RPMI7951 (cell line): Measurements from ENCODE around the gene COL9A3. TPM values are rescaled to one million over a fixed set of nuclear protein-coding genes. Genes with fewer than 3 reads are reported as not detected.

Experiments used
- DNase-seq: peaks from one replicate; pipeline ENCODE4 v3.0.0-alpha.2; 2012; ENCODE audit warnings: low read depth
- total RNA-seq: library from RNA; depleted of rRNA; stranded (reverse); fragments of >200 nt; shearing (Covaris generic); gene quantifications from 2 replicates; pipeline ENCODE4 v1.2.3, GENCODE V29; 2014

Gene COL9A3
- total RNA-seq, 1 experiment from 2014 or later: 5.9 TPM

- DNase-seq: no peak
These were observed 38.0 kb upstream of the COL9A3 start for GRCh38 chr20:62778601-62779416.

GRCh38 chr20:62779417-62779685 is 37.5 kb upstream of the COL9A3 start:
- no peak for DNase-seq

- DNase-seq: no peak
These were observed 36.6 kb upstream of the COL9A3 start for GRCh38 chr20:62780204-62780603.

GRCh38 chr20:62780696-62781095 is 36.2 kb upstream of the COL9A3 start:
- DNase-seq: no peak

- no peak for DNase-seq
These were observed 34.5 kb upstream of the COL9A3 start for GRCh38 chr20:62782149-62782892.

- DNase-seq: no peak
These were observed 34.0 kb upstream of the COL9A3 start for GRCh38 chr20:62782893-62783278.

GRCh38 chr20:62784497-62784896 is 32.4 kb upstream of the COL9A3 start:
- no peak for DNase-seq

- no peak for DNase-seq
These were observed 31.5 kb upstream of the COL9A3 start for GRCh38 chr20:62785393-62785792.

GRCh38 chr20:62786157-62786556 is 30.7 kb upstream of the COL9A3 start:
- DNase-seq: no peak

- no peak for DNase-seq
These were observed 29.5 kb upstream of the COL9A3 start for GRCh38 chr20:62787321-62787720.

GRCh38 chr20:62787866-62788265 is 29.0 kb upstream of the COL9A3 start:
- no peak for DNase-seq

- DNase-seq: no peak
These were observed 28.2 kb upstream of the COL9A3 start for GRCh38 chr20:62788607-62789006.

- DNase-seq: no peak
These were observed 26.8 kb upstream of the COL9A3 start for GRCh38 chr20:62790075-62790474.

GRCh38 chr20:62791301-62792181 is 25.3 kb upstream of the COL9A3 start:
- DNase-seq: peak; percentile 94

GRCh38 chr20:62792182-62792939 is 24.5 kb upstream of the COL9A3 start:
- DNase-seq: peak; percentile 88

GRCh38 chr20:62792940-62793756 is 23.7 kb upstream of the COL9A3 start:
- no peak for DNase-seq

GRCh38 chr20:62793757-62794006 is 23.2 kb upstream of the COL9A3 start:
- no peak for DNase-seq

GRCh38 chr20:62794007-62794724 is 22.7 kb upstream of the COL9A3 start:
- DNase-seq: peak; percentile 97

- peak; percentile 77 for DNase-seq
These were observed 21.7 kb upstream of the COL9A3 start for GRCh38 chr20:62795023-62795761.
